A549 (cell line): Measurements from ENCODE around the gene S100A1.

Source experiments
- ATOH8 ChIP-seq: fragments of 250-450 bp; sonication (Bioruptor Pico); IDR thresholded peaks from 2 replicates; pipeline ENCODE4 v1.5.0; 2020; ENCODE audit warnings: low read depth, mild to moderate bottlenecking, moderate library complexity
- BHLHE40 ChIP-seq: IDR thresholded peaks from 2 replicates; pipeline ENCODE4 v1.6.1; 2012; ENCODE audit warnings: low read depth, low read length, inconsistent platforms
- CHD4 ChIP-seq: fragments of 200-600 bp; sonication (generic); IDR thresholded peaks from 2 replicates; pipeline ENCODE4 v1.6.1; 2016; ENCODE audit warnings: antibody characterized with exemption, mild to moderate bottlenecking, borderline replicate concordance
- CTCF ChIP-seq: fragments of >200 bp; sonication (Bioruptor Twin); formaldehyde crosslinking; IDR thresholded peaks from 3 replicates; pipeline ENCODE4 v1.5.1; 2016
- E2F6 ChIP-seq: IDR thresholded peaks from 2 replicates; pipeline ENCODE4 v1.6.1; 2012; ENCODE audit warnings: low read depth, borderline replicate concordance
- EP300 ChIP-seq, 2 experiments: fragments of >200 bp; sonication (Bioruptor Twin); formaldehyde crosslinking; IDR thresholded peaks; 2 replicates in 1 of 2; 3 replicates in 1 of 2; pipeline ENCODE4 v1.6.1; 2016 to 2017
- MAX ChIP-seq: IDR thresholded peaks from 2 replicates; pipeline ENCODE4 v1.6.1; 2012
- POLR2A ChIP-seq: IDR thresholded peaks from 2 replicates; pipeline ENCODE4 v1.6.1; 2012; ENCODE audit warnings: mild to moderate bottlenecking, low read length
- RAD21 ChIP-seq, 2 experiments: fragments of >200 bp in 1 of 2; sonication (Bioruptor Twin) in 1 of 2; formaldehyde crosslinking in 1 of 2; IDR thresholded peaks in 1 of 2; conservative IDR thresholded peaks in 1 of 2; 2 replicates in 1 of 2; 3 replicates in 1 of 2; pipeline ENCODE4 v1.6.1; 2012 to 2018; ENCODE audit warnings: inconsistent platforms in 1 of 2
- TP53 ChIP-seq: fragments of 250-450 bp; sonication (Bioruptor Pico); IDR thresholded peaks from 2 replicates; pipeline ENCODE4 v1.5.0; 2021; ENCODE audit warnings: mild to moderate bottlenecking, moderate library complexity

GRCh38 chr1:153606194-153606593 lies 22.0 kb upstream of the S100A1 start:
- TF ChIP-seq CTCF = no peak
- no peak for TF ChIP-seq POLR2A
- no peak for TF ChIP-seq EP300 (IDR thresholded peaks at IDR 0.05)
- TF ChIP-seq MAX = no peak
- TF ChIP-seq RAD21 (conservative IDR thresholded peaks at IDR 0.05 in 1 of 2, IDR thresholded peaks at IDR 0.05 in 1 of 2) = no peak
- TF ChIP-seq BHLHE40 = no peak
- TF ChIP-seq E2F6 = no peak
- no peak for TF ChIP-seq ATOH8 (CRISPR knock-in tag)
- no peak for TF ChIP-seq TP53 (CRISPR knock-in tag)
- TF ChIP-seq CHD4 = no peak
